Epithelial cell of proximal tubule (primary cell): ENCODE results near the gene LRRC45. TPM values are rescaled to one million over a fixed set of nuclear protein-coding genes. Genes with fewer than 3 reads are reported as not detected.

Experiments used
- DNase-seq: peaks from one replicate; pipeline ENCODE4 v3.0.0-alpha.2; 2011; ENCODE audit warnings: low read depth
- H3K4me3 ChIP-seq: 2 replicates; pipeline ENCODE4 v1.5.1; 2011; ENCODE audit warnings: low read depth, mild to moderate bottlenecking, low read length
- total RNA-seq: library from RNA; depleted of rRNA; stranded (reverse); fragments of >200 nt; gene quantifications from 2 replicates; pipeline ENCODE4 v1.2.3, GENCODE V29; 2015
- TF ChIP-seq, protein P1 (sequence below): conservative IDR thresholded peaks from 2 replicates; pipeline ENCODE4 v1.5.1; 2012; ENCODE audit warnings: low read depth, mild to moderate bottlenecking, low read length

Gene LRRC45
- total RNA-seq, 1 donor from 2014 or later = 44.5 TPM

GRCh38 chr17:82080048-82080788 lies 57.1 kb downstream of the LRRC45 start:
- TF ChIP-seq, protein P1, sequence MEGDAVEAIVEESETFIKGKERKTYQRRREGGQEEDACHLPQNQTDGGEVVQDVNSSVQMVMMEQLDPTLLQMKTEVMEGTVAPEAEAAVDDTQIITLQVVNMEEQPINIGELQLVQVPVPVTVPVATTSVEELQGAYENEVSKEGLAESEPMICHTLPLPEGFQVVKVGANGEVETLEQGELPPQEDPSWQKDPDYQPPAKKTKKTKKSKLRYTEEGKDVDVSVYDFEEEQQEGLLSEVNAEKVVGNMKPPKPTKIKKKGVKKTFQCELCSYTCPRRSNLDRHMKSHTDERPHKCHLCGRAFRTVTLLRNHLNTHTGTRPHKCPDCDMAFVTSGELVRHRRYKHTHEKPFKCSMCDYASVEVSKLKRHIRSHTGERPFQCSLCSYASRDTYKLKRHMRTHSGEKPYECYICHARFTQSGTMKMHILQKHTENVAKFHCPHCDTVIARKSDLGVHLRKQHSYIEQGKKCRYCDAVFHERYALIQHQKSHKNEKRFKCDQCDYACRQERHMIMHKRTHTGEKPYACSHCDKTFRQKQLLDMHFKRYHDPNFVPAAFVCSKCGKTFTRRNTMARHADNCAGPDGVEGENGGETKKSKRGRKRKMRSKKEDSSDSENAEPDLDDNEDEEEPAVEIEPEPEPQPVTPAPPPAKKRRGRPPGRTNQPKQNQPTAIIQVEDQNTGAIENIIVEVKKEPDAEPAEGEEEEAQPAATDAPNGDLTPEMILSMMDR = no peak
- H3K4me3 ChIP-seq = no peak overlapping the region
- DNase-seq = no peak

Other genes starting within 250 kb of the LRRC45 start
- gene GCGR, start 219.2 kb upstream of the LRRC45 start, total RNA-seq = not detected in 2 replicates
- gene MCRIP1, start 190.0 kb upstream of the LRRC45 start, total RNA-seq = 111 and 153 TPM in 2 replicates
- 0.17 and 0.36 TPM in 2 replicates for gene PPP1R27, start 188.3 kb upstream of the LRRC45 start, total RNA-seq
- gene P4HB, start 162.8 kb upstream of the LRRC45 start, total RNA-seq = 932 and 1,272 TPM in 2 replicates
- gene ARHGDIA, start 152.0 kb upstream of the LRRC45 start, total RNA-seq = 272 and 414 TPM in 2 replicates
- 179 and 367 TPM in 2 replicates for gene ALYREF, start 131.7 kb upstream of the LRRC45 start, total RNA-seq
- 280 and 313 TPM in 2 replicates for gene ANAPC11, start 131.6 kb upstream of the LRRC45 start, total RNA-seq
- gene NPB, start 121.1 kb upstream of the LRRC45 start, total RNA-seq = 0.58 and 2.6 TPM in 2 replicates
- 24.3 and 95.4 TPM in 2 replicates for gene PCYT2, start 111.9 kb upstream of the LRRC45 start, total RNA-seq
- gene SIRT7, start 105.1 kb upstream of the LRRC45 start, total RNA-seq = 28.5 and 38.1 TPM in 2 replicates
- 16.1 and 18.5 TPM in 2 replicates for gene MAFG, start 95.6 kb upstream of the LRRC45 start, total RNA-seq
- gene PYCR1, start 86.0 kb upstream of the LRRC45 start, total RNA-seq = 54.3 and 109 TPM in 2 replicates
- not detected in 2 replicates for gene MYADML2, start 76.1 kb upstream of the LRRC45 start, total RNA-seq
- gene NOTUM, start 62.1 kb upstream of the LRRC45 start, total RNA-seq = not detected in 2 replicates
- 20.1 and 22.7 TPM in 2 replicates for gene ASPSCR1, start 45.7 kb upstream of the LRRC45 start, total RNA-seq
- 158 and 228 TPM in 2 replicates for gene CENPX, start 427 bp upstream of the LRRC45 start, total RNA-seq
- 52.9 and 60.0 TPM in 2 replicates for gene RAC3, start 8.4 kb downstream of the LRRC45 start, total RNA-seq
- 85.4 and 93.1 TPM in 2 replicates for gene DCXR, start 14.4 kb downstream of the LRRC45 start, total RNA-seq
- 35.8 and 38.8 TPM in 2 replicates for gene RFNG, start 28.5 kb downstream of the LRRC45 start, total RNA-seq
- gene GPS1, start 28.6 kb downstream of the LRRC45 start, total RNA-seq = 105 and 200 TPM in 2 replicates
- gene DUS1L, start 42.5 kb downstream of the LRRC45 start, total RNA-seq = 126 and 154 TPM in 2 replicates
- 94.7 and 224 TPM in 2 replicates for gene FASN, start 74.9 kb downstream of the LRRC45 start, total RNA-seq
- 10.5 and 10.8 TPM in 2 replicates for gene CCDC57, start 189.5 kb downstream of the LRRC45 start, total RNA-seq
- gene SLC16A3, start 205.7 kb downstream of the LRRC45 start, total RNA-seq = 169 and 190 TPM in 2 replicates